Activated CD8-positive, alpha-beta memory T cell treated with anti-CD3 and anti-CD28 coated beads, Interleukin-2, amount 50 U/mL, for 48 hours (primary cell): ENCODE results near the gene CDK10.
"Not testable (repeated sequence)": the region's sequence is repeated elsewhere in the genome, so short reads cannot be mapped to it uniquely, and the experiment has no call there.

Source experiments
- DNase-seq: peaks from one replicate; pipeline ENCODE4 v3.0.0-alpha.2; 2020

The CDK10 gene

GRCh38 chr16:89696670-89697128, 10.2 kb downstream of the CDK10 start:
- DNase-seq, result peak; percentile 61

- no peak for DNase-seq
Measured at GRCh38 chr16:89697161-89697615, 10.7 kb downstream of the CDK10 start.

GRCh38 chr16:89697616-89698331, 11.3 kb downstream of the CDK10 start:
- DNase-seq, result no peak

GRCh38 chr16:89698717-89699116, 12.2 kb downstream of the CDK10 start:
- not testable (repeated sequence) for DNase-seq

- not testable (repeated sequence) for DNase-seq
Measured at GRCh38 chr16:89699629-89700099, 13.2 kb downstream of the CDK10 start.

- DNase-seq, result peak; percentile 99
Measured at GRCh38 chr16:89700100-89700648, 13.7 kb downstream of the CDK10 start.

GRCh38 chr16:89700649-89701424, 14.3 kb downstream of the CDK10 start:
- DNase-seq, result peak; percentile 79

GRCh38 chr16:89701425-89702406, 15.2 kb downstream of the CDK10 start, which contains the start of gene SPATA2L:
SPATA2L (minus strand) TSS chr16:89701705; CDS start chr16:89701232, 473 bp downstream.
- peak; percentile 97 for DNase-seq

GRCh38 chr16:89704281-89704680, 17.8 kb downstream of the CDK10 start:
- no peak for DNase-seq

- DNase-seq, result no peak
Measured at GRCh38 chr16:89705006-89705405, 18.5 kb downstream of the CDK10 start.

GRCh38 chr16:89706518-89707260, 20.2 kb downstream of the CDK10 start:
- no peak for DNase-seq

GRCh38 chr16:89707695-89708094, 21.2 kb downstream of the CDK10 start:
- DNase-seq, result no peak

- DNase-seq, result no peak
Measured at GRCh38 chr16:89708481-89708931, 22.0 kb downstream of the CDK10 start.

GRCh38 chr16:89709166-89709565, 22.7 kb downstream of the CDK10 start:
- DNase-seq, result no peak

GRCh38 chr16:89709716-89710432, 23.4 kb downstream of the CDK10 start:
- DNase-seq, result peak; percentile 50

GRCh38 chr16:89710709-89711564, 24.4 kb downstream of the CDK10 start:
- peak; percentile 55 for DNase-seq

- peak; percentile 90 for DNase-seq
Measured at GRCh38 chr16:89711601-89712273, 25.2 kb downstream of the CDK10 start.

GRCh38 chr16:89712274-89712781, 25.8 kb downstream of the CDK10 start:
- no peak for DNase-seq

- no peak for DNase-seq
Measured at GRCh38 chr16:89716493-89716892, 30.0 kb downstream of the CDK10 start.
